Ectodermal cell (in vitro differentiated cells): ENCODE measurements around the gene DCAF4.

Source experiments
- H3K27ac ChIP-seq: 2 replicates; pipeline ENCODE4 v1.7.0; 2013; ENCODE audit warnings: mild to moderate bottlenecking, low read depth, low read length; ENCODE audit not compliant: insufficient read depth, poor library complexity, severe bottlenecking
- H3K27me3 ChIP-seq: 2 replicates; pipeline ENCODE4 v1.7.0; 2013; ENCODE audit warnings: mild to moderate bottlenecking, low read length; ENCODE audit not compliant: insufficient read depth, control insufficient read depth, poor library complexity, severe bottlenecking
- H3K36me3 ChIP-seq: one replicate; pipeline ENCODE4 v1.7.0; 2013; ENCODE audit warnings: low read length; ENCODE audit not compliant: control insufficient read depth, insufficient read depth
- H3K4me1 ChIP-seq: one replicate; pipeline ENCODE4 v1.7.0; 2013; ENCODE audit warnings: low read length; ENCODE audit not compliant: control insufficient read depth, insufficient read depth
- H3K4me3 ChIP-seq: 2 replicates; pipeline ENCODE4 v1.7.0; 2013; ENCODE audit warnings: low read depth, low read length, control low read depth; ENCODE audit not compliant: insufficient read depth
- H3K9me3 ChIP-seq: 2 replicates; pipeline ENCODE4 v1.7.0; 2013; ENCODE audit warnings: mild to moderate bottlenecking, low read length, moderate library complexity; ENCODE audit not compliant: control insufficient read depth
- WGBS, 2 experiments: methylation state at CpG; one replicate each; pipeline ENCODE4 v1.1.7; 2013; ENCODE audit warnings: missing lambda C conversion rate in 2 of 2; 5-methylcytosine and 5-hydroxymethylcytosine counted together

DCAF4 gene

GRCh38 chr14:72928872-72929271 lies 2.6 kb downstream of the DCAF4 start:
- Histone ChIP-seq H3K27ac (no peak overlapping the region), H3K27me3 (peaks cover 8% of the 10 kb centered on the region), H3K4me1 (no peaks in the 10 kb centered on the region), H3K9me3 (no peaks in the 10 kb centered on the region), H3K4me3 (no peak overlapping the region), H3K36me3 (no peaks in the 10 kb centered on the region)
- 87 to 91% methylated on average over 21 of the region's 21 CpGs for WGBS, 2 experiments

DNA sequence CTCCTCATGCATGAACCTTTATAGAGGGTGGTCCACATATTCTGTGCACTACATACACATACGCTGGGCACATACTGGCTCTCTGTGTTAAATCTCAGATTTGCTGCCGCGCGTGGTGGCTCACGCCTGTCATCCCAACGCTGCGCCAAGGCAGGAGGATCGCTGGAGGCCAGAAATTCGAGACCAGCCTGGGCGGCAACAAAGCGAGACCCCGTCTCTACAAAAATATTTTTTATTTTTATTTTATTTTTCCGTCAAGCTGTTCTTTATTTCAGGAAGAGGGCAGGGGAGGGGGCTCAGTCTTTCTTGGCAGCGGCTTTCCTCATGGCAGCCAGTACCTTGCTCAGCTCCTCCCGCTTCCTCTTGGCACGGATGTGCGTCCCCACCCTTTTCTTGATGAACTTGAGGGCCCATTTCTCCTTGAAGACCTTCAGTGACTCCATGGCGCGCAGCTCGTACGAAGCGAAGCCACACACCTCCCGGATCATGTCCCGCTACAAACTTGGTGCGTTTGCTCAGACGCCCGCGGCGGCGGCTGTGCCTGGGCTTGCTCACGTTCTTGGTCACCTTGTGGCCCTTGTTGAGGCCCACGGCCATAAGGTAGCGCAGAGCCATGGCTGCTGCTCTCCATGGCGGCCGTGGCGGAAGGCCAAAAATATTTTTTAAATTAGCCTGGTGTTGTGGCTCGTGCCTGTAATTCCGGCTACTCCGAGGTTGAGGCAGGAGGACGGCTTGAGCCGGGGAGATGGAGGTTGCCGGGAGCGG lies 3.2 kb downstream of the DCAF4 start:
- no peak overlapping the region for H3K4me3 ChIP-seq
- H3K27ac ChIP-seq: no peak overlapping the region
- WGBS, 2 experiments: 94 to 96% methylated on average over 43 of the region's 43 CpGs
- H3K27me3 ChIP-seq: peaks cover 8% of the 10 kb centered on the region
- H3K36me3 ChIP-seq: no peaks in the 10 kb centered on the region
- H3K9me3 ChIP-seq: no peaks in the 10 kb centered on the region
- no peaks in the 10 kb centered on the region for H3K4me1 ChIP-seq

DNA sequence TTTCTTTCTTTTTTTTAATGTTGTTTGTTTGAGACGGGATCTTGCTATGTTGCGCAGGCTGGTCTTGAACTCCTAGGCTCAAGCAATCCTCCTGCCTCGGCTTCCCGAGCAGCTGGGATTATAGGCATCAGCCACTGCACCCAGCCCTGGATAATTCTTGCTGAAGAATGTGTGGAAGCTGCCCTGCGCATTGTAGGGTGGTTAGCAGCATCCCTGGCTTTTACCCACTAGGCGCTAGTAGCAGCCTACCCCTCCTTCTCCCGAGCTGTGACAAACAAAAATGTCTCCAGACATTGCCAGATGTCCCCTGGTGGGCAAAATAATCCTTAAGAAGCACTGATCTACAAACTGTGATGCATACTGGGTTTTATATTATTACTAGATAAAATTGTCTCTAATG lies 6.6 kb downstream of the DCAF4 start:
- 85 to 87% methylated on average over 7 of the region's 7 CpGs for WGBS, 2 experiments
- no peak overlapping the region for H3K4me3 ChIP-seq
- no peaks in the 10 kb centered on the region for H3K27me3 ChIP-seq
- no peaks in the 10 kb centered on the region for H3K36me3 ChIP-seq
- no peak overlapping the region for H3K27ac ChIP-seq
- no peaks in the 10 kb centered on the region for H3K4me1 ChIP-seq
- no peaks in the 10 kb centered on the region for H3K9me3 ChIP-seq

DNA sequence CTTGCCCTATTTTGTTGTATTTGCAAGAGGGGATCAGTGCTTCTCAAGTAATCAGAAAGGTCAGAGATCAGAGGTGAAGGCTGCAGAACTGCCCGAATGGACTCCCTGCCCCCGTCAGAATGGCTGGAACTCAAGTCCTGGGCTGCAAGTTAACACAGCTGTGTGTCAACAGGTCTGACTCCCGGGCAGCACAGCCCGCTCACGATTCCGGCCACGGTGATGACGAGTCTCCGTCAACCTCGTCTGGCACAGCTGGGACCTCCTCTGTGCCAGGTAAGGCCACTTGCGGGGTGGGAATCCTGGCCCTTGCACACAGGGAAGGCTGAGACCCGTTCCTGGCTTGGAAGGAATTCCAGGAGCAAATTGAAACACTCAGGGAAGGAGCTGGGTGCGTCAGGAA lies 13.4 kb downstream of the DCAF4 start:
- Histone ChIP-seq H3K27me3 (no peaks in the 10 kb centered on the region), H3K4me1 (no peaks in the 10 kb centered on the region), H3K9me3 (no peaks in the 10 kb centered on the region), H3K36me3 (no peaks in the 10 kb centered on the region), H3K4me3 (no peak overlapping the region), H3K27ac (no peak overlapping the region)
- WGBS, 2 experiments: 89 to 91% methylated on average over 13 of the region's 13 CpGs

DNA sequence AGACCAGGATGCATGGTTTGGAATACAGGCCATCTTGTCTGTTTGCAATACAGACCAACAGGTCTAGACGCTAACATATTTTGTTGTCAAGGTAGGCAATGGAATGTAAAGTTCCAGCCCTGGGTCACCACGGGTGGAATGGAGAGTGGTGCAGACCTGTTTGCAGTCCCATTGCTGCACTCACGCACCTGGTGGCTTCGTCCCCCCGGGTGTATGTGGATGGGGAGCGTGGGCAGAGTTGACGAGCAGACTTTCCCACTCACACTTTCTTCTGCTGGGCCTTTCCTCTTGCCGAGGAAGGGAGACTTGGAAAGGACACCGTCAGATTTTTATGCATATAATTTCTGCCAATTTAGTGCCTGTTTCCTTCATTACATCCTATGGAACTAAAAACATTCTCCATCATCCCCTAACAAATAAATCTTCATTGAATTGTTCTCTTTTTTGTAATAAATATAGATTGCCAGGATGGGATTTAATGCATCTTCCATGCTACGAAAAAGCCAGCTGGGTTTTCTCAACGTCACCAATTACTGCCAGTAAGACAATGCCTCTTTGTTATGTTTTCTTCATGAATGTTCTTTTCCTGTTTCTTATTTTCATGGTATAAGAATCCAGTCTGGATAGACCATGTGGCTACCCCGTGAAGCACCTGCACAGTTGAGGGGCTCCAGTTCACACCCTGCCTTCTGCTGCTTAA lies 15.2 kb downstream of the DCAF4 start:
- H3K4me3 ChIP-seq: no peak overlapping the region
- H3K36me3 ChIP-seq: no peaks in the 10 kb centered on the region
- H3K27me3 ChIP-seq: no peaks in the 10 kb centered on the region
- no peak overlapping the region for H3K27ac ChIP-seq
- H3K9me3 ChIP-seq: no peaks in the 10 kb centered on the region
- WGBS, 2 experiments: 90 to 97% methylated on average over 12 of the region's 12 CpGs
- H3K4me1 ChIP-seq: no peaks in the 10 kb centered on the region

DNA sequence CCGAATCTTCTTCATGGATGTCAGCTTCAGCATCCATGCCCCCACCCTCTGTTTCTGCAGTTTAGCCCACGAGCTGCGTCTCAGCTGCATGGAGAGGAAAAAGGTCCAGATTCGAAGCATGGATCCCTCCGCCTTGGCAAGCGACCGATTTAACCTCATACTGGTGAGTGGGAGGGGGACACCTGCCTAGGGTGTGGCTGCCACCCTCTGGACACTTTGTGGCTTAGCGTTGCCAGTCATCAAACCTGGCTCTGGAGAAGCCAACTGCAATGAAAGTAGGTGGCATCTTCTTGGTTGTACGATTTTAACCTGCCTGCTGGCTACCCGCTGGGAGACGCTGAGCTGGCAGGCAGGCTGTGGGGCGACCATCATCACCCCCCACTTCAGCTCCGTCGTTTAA lies 16.7 kb downstream of the DCAF4 start:
- 92 to 95% methylated on average over 14 of the region's 14 CpGs for WGBS, 2 experiments
- H3K4me1 ChIP-seq: no peaks in the 10 kb centered on the region
- H3K36me3 ChIP-seq: no peaks in the 10 kb centered on the region
- H3K27me3 ChIP-seq: no peaks in the 10 kb centered on the region
- H3K4me3 ChIP-seq: no peak overlapping the region
- H3K27ac ChIP-seq: no peak overlapping the region
- no peaks in the 10 kb centered on the region for H3K9me3 ChIP-seq

DNA sequence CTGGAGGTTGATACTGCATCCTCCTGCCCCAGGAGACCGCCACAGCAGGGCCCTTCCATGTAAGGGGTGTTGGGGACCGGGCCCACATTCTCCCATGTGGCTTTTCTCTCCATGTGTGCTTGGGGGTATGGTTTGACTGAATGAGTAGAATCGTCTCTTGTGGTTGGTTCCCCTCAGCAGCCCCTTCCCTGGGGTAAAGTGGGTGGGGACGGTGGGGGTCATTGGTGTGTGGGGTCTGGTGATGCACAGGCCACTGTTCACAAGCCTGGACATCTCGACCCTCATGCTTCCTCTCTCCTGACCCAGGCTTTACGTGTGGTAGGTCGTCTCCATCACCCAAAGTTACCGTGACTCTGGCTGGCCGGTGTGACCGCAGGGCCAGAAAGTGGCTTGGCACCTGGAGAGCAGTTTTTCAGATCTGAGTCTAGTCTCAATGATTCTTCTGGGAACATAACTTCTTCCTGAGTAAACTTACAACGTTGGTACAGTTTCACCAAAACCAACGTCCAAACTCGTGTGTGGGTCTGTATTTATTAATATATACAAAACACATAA lies 17.7 kb downstream of the DCAF4 start:
- Histone ChIP-seq H3K9me3 (no peaks in the 10 kb centered on the region), H3K27ac (no peak overlapping the region), H3K27me3 (no peaks in the 10 kb centered on the region), H3K4me1 (no peaks in the 10 kb centered on the region), H3K36me3 (no peaks in the 10 kb centered on the region), H3K4me3 (no peak overlapping the region)
- 93 to 94% methylated on average over 11 of the region's 13 CpGs for WGBS, 2 experiments

GRCh38 chr14:72945356-72946027 lies 19.2 kb downstream of the DCAF4 start:
- Histone ChIP-seq H3K4me1 (no peaks in the 10 kb centered on the region), H3K27ac (no peak overlapping the region), H3K9me3 (no peaks in the 10 kb centered on the region), H3K4me3 (no peak overlapping the region), H3K27me3 (no peaks in the 10 kb centered on the region), H3K36me3 (no peaks in the 10 kb centered on the region)
- 95 to 96% methylated on average over 13 of the region's 13 CpGs for WGBS, 2 experiments

DNA sequence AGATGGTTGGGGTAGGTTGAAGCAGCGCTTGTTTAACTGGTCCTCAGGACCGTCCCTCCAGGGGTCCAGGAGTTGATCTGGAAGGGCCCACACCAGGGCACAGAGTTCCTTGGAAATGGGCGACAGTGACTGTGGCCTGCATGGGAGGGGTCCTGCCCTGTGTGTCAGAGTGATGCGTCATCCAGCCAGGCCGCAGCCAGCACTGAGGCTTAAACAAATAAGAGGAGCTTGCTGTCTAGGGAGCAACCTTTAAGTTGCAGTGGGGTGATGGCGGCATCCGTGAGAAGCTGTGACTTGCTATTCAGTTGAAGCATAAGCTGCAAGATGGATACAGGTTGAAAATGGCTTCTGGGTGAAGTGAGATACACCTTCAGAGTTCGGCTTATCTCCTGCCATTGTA lies 20.2 kb downstream of the DCAF4 start:
- WGBS, 2 experiments: 93 to 96% methylated on average over 8 of the region's 8 CpGs
- H3K36me3 ChIP-seq: no peaks in the 10 kb centered on the region
- H3K4me3 ChIP-seq: no peak overlapping the region
- H3K27me3 ChIP-seq: no peaks in the 10 kb centered on the region
- no peak overlapping the region for H3K27ac ChIP-seq
- H3K9me3 ChIP-seq: no peaks in the 10 kb centered on the region
- no peaks in the 10 kb centered on the region for H3K4me1 ChIP-seq
